HepG2 (cell line): ENCODE measurements around the gene ACP2. TPM values are rescaled to one million over a fixed set of nuclear protein-coding genes. Genes with fewer than 3 reads are reported as not detected.

Source experiments
- DNMT1 ChIP-seq: sonication (generic); formaldehyde crosslinking; IDR thresholded peaks from 2 replicates; pipeline ENCODE4 v1.5.1; 2020; ENCODE audit warnings: mild to moderate bottlenecking, missing genetic modification reagents
- EEA1 ChIP-seq: sonication (generic); formaldehyde crosslinking; IDR thresholded peaks from 2 replicates; pipeline ENCODE4 v1.5.1; 2020; ENCODE audit warnings: mild to moderate bottlenecking, missing genetic modification reagents, borderline replicate concordance
- ELF1 ChIP-seq: sonication (generic); formaldehyde crosslinking; IDR thresholded peaks from 2 replicates; pipeline ENCODE4 v1.4.0; 2020; ENCODE audit warnings: missing genetic modification reagents
- FOXM1 ChIP-seq: sonication (generic); formaldehyde crosslinking; IDR thresholded peaks from 2 replicates; pipeline ENCODE4 v1.5.0; 2020; ENCODE audit warnings: missing genetic modification reagents
- GLI4 ChIP-seq: sonication (generic); formaldehyde crosslinking; IDR thresholded peaks from 2 replicates; pipeline ENCODE4 v1.5.1; 2020; ENCODE audit warnings: missing genetic modification reagents, mild to moderate bottlenecking, moderate library complexity, borderline replicate concordance
- RBFOX2 ChIP-seq: fragments of 200-400 bp; formaldehyde crosslinking; IDR thresholded peaks from 2 replicates; pipeline ENCODE4 v1.6.1; 2017; ENCODE audit warnings: low read depth, mild to moderate bottlenecking, low read length
- TAF1 ChIP-seq: sonication (generic); formaldehyde crosslinking; IDR thresholded peaks from 2 replicates; pipeline ENCODE4 v1.4.0; 2020; ENCODE audit warnings: missing genetic modification reagents
- ZBTB21 ChIP-seq: sonication (generic); formaldehyde crosslinking; IDR thresholded peaks from 2 replicates; pipeline ENCODE4 v1.4.0; 2020; ENCODE audit warnings: missing genetic modification reagents
- ZNF160 ChIP-seq: sonication (generic); formaldehyde crosslinking; IDR thresholded peaks from 2 replicates; pipeline ENCODE4 v1.8.0; 2022; ENCODE audit warnings: mild to moderate bottlenecking, inconsistent platforms, missing genetic modification reagents
- ZNF274 ChIP-seq: sonication (generic); formaldehyde crosslinking; IDR thresholded peaks from 2 replicates; pipeline ENCODE4 v1.5.1; 2020; ENCODE audit warnings: mild to moderate bottlenecking, missing genetic modification reagents
- ZNF350 ChIP-seq: sonication (generic); formaldehyde crosslinking; IDR thresholded peaks from 2 replicates; pipeline ENCODE4 v1.4.0; 2020; ENCODE audit warnings: mild to moderate bottlenecking, low read depth, missing genetic modification reagents, borderline replicate concordance
- polyA plus RNA-seq, 8 experiments: library from polyadenylated mRNA; depleted of rRNA in 3 of 8; stranded (reverse) in 7 of 8; unstranded in 1 of 8; fragments of >200 nt; fragmentation: Illumina TruSeq in 4 of 8; extraction: Trizol in 4 of 8; gene quantifications; 2 replicates each; pipeline versions ENCODE4 v1.2.1 to v1.2.3, GENCODE V29; 2011 to 2016; ENCODE audit warnings: low read depth in 4 of 8, missing spikeins in 1 of 8, mixed read lengths in 1 of 8; ENCODE audit not compliant: insufficient read depth in 1 of 8
- total RNA-seq, 5 experiments: library from RNA; depleted of rRNA; stranded (reverse); fragments of >200 nt; fragmentation: Illumina TruSeq; extraction: Trizol; gene quantifications; 2 replicates each; pipeline ENCODE4 v1.2.3, GENCODE V29; 2016; ENCODE audit warnings: low read depth in 1 of 5
- TF ChIP-seq, protein P1 (sequence below): sonication (generic); formaldehyde crosslinking; IDR thresholded peaks from 2 replicates; pipeline ENCODE4 v1.4.0; 2020; ENCODE audit warnings: missing genetic modification reagents
- TF ChIP-seq, protein P2 (sequence below): IDR thresholded peaks from 2 replicates; pipeline ENCODE4 v1.4.0; 2020; ENCODE audit warnings: mild to moderate bottlenecking, missing genetic modification reagents
- TF ChIP-seq, protein P3 (sequence below): sonication (generic); formaldehyde crosslinking; IDR thresholded peaks from 2 replicates; pipeline ENCODE4 v1.9.0; 2021; ENCODE audit warnings: missing genetic modification reagents, borderline replicate concordance
- TF ChIP-seq, protein P4 (sequence below): sonication (generic); formaldehyde crosslinking; IDR thresholded peaks from 2 replicates; pipeline ENCODE4 v1.4.0; 2020; ENCODE audit warnings: low read depth, mild to moderate bottlenecking, missing genetic modification reagents
- TF ChIP-seq, protein P5 (sequence below): sonication (generic); formaldehyde crosslinking; IDR thresholded peaks from 2 replicates; pipeline ENCODE4 v1.4.0; 2020; ENCODE audit warnings: mild to moderate bottlenecking, low read depth, missing genetic modification reagents
- TF ChIP-seq, protein P6 (sequence below): IDR thresholded peaks from 2 replicates; pipeline ENCODE4 v1.6.1; 2016; ENCODE audit warnings: missing compliant biosample characterization, missing genetic modification reagents, borderline replicate concordance

ACP2 gene
- total and polyA plus RNA-seq, 2 of the 13 experiments (the other 11 are each of a cell fraction or from before 2014, with no cell fraction given) = 17.7 to 20.2 TPM

DNA sequence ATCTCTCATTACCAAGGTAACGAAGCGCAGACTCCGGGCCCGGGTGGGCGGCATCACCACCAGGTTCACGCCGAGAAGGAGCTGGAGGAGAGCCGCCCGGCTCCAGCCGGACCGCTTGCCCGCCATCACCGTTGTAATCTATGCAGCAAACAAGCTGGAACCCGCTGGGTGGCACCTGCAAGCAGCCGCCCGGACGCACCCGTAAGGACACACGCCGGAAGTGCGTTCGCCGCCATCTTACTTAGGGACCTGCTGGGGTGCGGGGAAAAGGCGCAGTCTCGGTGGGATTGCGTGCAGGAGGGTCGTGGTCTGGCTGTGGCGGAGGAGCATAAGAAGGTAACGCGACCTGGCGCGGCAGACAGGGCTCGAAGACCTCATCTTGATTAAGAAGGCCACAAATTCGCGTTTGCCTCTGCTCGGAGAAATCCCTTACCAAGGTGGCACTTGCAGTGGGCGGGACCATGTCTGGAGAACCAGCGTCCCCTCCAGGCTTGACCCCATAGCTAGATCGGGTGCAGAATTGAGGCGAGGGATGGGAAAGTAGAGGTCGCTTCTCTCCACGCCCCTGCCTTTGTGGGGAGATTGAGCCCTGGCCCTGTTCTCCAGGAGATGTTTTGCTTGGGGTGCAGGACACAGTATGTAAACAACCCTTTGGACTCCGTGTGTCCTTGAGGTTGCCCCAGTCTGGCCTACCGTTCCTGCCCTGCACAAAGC, at the start of gene ACP2 (continued):
- TF ChIP-seq, protein P1, sequence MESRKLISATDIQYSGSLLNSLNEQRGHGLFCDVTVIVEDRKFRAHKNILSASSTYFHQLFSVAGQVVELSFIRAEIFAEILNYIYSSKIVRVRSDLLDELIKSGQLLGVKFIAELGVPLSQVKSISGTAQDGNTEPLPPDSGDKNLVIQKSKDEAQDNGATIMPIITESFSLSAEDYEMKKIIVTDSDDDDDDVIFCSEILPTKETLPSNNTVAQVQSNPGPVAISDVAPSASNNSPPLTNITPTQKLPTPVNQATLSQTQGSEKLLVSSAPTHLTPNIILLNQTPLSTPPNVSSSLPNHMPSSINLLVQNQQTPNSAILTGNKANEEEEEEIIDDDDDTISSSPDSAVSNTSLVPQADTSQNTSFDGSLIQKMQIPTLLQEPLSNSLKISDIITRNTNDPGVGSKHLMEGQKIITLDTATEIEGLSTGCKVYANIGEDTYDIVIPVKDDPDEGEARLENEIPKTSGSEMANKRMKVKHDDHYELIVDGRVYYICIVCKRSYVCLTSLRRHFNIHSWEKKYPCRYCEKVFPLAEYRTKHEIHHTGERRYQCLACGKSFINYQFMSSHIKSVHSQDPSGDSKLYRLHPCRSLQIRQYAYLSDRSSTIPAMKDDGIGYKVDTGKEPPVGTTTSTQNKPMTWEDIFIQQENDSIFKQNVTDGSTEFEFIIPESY (CRISPR knock-in tag) = peak; percentile 55; the same call in 1 of the 2 replicates
- TF ChIP-seq DNMT1 (CRISPR knock-in tag) (no peak), ELF1 (peak; percentile 84), FOXM1 (0 out of 2 replicates have a peak, but pooled peaks have one; percentile 37), RBFOX2 (peak; percentile 92), GLI4 (peak; percentile 95), ZNF350 (peak; percentile 96; the same call in 1 of the 2 replicates), ZBTB21 (CRISPR knock-in tag) (no peak; the same call in 1 of the 2 replicates), ZNF274 (peak; percentile 88), TAF1 (peak; percentile 98), EEA1 (CRISPR knock-in tag) (peak; percentile 27; the same call in 1 of the 2 replicates), ZNF160 (CRISPR knock-in tag) (peak; percentile 80)
- TF ChIP-seq, protein P2, sequence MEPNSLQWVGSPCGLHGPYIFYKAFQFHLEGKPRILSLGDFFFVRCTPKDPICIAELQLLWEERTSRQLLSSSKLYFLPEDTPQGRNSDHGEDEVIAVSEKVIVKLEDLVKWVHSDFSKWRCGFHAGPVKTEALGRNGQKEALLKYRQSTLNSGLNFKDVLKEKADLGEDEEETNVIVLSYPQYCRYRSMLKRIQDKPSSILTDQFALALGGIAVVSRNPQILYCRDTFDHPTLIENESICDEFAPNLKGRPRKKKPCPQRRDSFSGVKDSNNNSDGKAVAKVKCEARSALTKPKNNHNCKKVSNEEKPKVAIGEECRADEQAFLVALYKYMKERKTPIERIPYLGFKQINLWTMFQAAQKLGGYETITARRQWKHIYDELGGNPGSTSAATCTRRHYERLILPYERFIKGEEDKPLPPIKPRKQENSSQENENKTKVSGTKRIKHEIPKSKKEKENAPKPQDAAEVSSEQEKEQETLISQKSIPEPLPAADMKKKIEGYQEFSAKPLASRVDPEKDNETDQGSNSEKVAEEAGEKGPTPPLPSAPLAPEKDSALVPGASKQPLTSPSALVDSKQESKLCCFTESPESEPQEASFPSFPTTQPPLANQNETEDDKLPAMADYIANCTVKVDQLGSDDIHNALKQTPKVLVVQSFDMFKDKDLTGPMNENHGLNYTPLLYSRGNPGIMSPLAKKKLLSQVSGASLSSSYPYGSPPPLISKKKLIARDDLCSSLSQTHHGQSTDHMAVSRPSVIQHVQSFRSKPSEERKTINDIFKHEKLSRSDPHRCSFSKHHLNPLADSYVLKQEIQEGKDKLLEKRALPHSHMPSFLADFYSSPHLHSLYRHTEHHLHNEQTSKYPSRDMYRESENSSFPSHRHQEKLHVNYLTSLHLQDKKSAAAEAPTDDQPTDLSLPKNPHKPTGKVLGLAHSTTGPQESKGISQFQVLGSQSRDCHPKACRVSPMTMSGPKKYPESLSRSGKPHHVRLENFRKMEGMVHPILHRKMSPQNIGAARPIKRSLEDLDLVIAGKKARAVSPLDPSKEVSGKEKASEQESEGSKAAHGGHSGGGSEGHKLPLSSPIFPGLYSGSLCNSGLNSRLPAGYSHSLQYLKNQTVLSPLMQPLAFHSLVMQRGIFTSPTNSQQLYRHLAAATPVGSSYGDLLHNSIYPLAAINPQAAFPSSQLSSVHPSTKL = peak; percentile 62
- TF ChIP-seq, protein P3, sequence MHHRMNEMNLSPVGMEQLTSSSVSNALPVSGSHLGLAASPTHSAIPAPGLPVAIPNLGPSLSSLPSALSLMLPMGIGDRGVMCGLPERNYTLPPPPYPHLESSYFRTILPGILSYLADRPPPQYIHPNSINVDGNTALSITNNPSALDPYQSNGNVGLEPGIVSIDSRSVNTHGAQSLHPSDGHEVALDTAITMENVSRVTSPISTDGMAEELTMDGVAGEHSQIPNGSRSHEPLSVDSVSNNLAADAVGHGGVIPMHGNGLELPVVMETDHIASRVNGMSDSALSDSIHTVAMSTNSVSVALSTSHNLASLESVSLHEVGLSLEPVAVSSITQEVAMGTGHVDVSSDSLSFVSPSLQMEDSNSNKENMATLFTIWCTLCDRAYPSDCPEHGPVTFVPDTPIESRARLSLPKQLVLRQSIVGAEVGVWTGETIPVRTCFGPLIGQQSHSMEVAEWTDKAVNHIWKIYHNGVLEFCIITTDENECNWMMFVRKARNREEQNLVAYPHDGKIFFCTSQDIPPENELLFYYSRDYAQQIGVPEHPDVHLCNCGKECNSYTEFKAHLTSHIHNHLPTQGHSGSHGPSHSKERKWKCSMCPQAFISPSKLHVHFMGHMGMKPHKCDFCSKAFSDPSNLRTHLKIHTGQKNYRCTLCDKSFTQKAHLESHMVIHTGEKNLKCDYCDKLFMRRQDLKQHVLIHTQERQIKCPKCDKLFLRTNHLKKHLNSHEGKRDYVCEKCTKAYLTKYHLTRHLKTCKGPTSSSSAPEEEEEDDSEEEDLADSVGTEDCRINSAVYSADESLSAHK = no peak
- TF ChIP-seq, protein P4, sequence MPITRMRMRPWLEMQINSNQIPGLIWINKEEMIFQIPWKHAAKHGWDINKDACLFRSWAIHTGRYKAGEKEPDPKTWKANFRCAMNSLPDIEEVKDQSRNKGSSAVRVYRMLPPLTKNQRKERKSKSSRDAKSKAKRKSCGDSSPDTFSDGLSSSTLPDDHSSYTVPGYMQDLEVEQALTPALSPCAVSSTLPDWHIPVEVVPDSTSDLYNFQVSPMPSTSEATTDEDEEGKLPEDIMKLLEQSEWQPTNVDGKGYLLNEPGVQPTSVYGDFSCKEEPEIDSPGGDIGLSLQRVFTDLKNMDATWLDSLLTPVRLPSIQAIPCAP (CRISPR knock-in tag) = no peak
- TF ChIP-seq, protein P5, sequence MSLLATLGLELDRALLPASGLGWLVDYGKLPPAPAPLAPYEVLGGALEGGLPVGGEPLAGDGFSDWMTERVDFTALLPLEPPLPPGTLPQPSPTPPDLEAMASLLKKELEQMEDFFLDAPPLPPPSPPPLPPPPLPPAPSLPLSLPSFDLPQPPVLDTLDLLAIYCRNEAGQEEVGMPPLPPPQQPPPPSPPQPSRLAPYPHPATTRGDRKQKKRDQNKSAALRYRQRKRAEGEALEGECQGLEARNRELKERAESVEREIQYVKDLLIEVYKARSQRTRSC (CRISPR knock-in tag) = no peak
- TF ChIP-seq, protein P6, sequence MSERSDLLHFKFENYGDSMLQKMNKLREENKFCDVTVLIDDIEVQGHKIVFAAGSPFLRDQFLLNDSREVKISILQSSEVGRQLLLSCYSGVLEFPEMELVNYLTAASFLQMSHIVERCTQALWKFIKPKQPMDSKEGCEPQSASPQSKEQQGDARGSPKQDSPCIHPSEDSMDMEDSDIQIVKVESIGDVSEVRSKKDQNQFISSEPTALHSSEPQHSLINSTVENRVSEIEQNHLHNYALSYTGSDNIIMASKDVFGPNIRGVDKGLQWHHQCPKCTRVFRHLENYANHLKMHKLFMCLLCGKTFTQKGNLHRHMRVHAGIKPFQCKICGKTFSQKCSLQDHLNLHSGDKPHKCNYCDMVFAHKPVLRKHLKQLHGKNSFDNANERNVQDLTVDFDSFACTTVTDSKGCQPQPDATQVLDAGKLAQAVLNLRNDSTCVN = peak; percentile 76
